Naive thymus-derived CD4-positive, alpha-beta T cell (primary cell): ENCODE measurements around the gene ADCY7. TPM values are rescaled to one million over a fixed set of nuclear protein-coding genes. Genes with fewer than 3 reads are reported as not detected.

Experiments used
- ATAC-seq: fragments of 150-1000 bp; cut with Tn5 transposase; 2 replicates; pipeline ENCODE4 v1.10.0; 2021; ENCODE audit warnings: mild to moderate bottlenecking, moderate library complexity
- CTCF ChIA-PET: fragments of 350-600 bp; sonication (Branson Sonifier 250); formaldehyde crosslinking; loops from one replicate; lab custom pipeline; 2021; ENCODE audit warnings: antibody characterized with exemption; lab: Charles Lee
- POLR2A ChIA-PET: fragments of 350-600 bp; sonication (Branson Sonifier 250); formaldehyde crosslinking; loops from one replicate; lab custom pipeline; 2021; ENCODE audit warnings: antibody characterized with exemption, inconsistent platforms; lab: Charles Lee
- DNase-seq, 9 donors: peaks; one replicate each; pipeline versions ENCODE4 v3.0.0 to v3.0.0-alpha.2; 2020 to 2022; ENCODE audit warnings: mixed read lengths in 1 of 9
- H3K27ac ChIP-seq: one replicate; pipeline ENCODE4 v1.7.0; 2013; ENCODE audit warnings: mild to moderate bottlenecking, low read depth, low read length, moderate library complexity
- H3K27me3 ChIP-seq, 2 donors: one replicate each; pipeline ENCODE4 v1.7.0; 2013; ENCODE audit warnings: low read length in 2 of 2, mild to moderate bottlenecking in 2 of 2, moderate library complexity in 2 of 2; ENCODE audit not compliant: control insufficient read depth in 2 of 2, insufficient read depth in 2 of 2
- H3K36me3 ChIP-seq, 3 experiments: 1 replicate in 2 of 3; 2 replicates in 1 of 3; pipeline ENCODE4 v1.7.0; 2013; ENCODE audit warnings: low read length in 3 of 3, mild to moderate bottlenecking in 3 of 3, moderate library complexity in 1 of 3; ENCODE audit not compliant: insufficient read depth in 3 of 3, control insufficient read depth in 2 of 3
- H3K4me1 ChIP-seq, 2 donors: one replicate each; pipeline ENCODE4 v1.7.0; 2013; ENCODE audit warnings: low read length in 2 of 2, mild to moderate bottlenecking in 2 of 2, moderate library complexity in 1 of 2; ENCODE audit not compliant: control insufficient read depth in 2 of 2, insufficient read depth in 2 of 2
- H3K4me3 ChIP-seq: 2 replicates; pipeline ENCODE4 v1.7.0; 2013; ENCODE audit warnings: mild to moderate bottlenecking, low read length
- H3K9me3 ChIP-seq, 3 experiments: 1 replicate in 2 of 3; 2 replicates in 1 of 3; pipeline ENCODE4 v1.7.0; 2013; ENCODE audit warnings: low read length in 3 of 3; ENCODE audit not compliant: control insufficient read depth in 2 of 3
- H3K27ac Mint-ChIP-seq, 9 donors: one replicate each; pipeline ENCODE4 v1.8.0; 2020 to 2022; ENCODE audit warnings: mixed read lengths in 9 of 9, mild to moderate bottlenecking in 8 of 9, moderate library complexity in 5 of 9, inconsistent platforms in 2 of 9
- H3K27me3 Mint-ChIP-seq, 5 donors: one replicate each; pipeline ENCODE4 v1.8.0; 2021 to 2022; ENCODE audit warnings: mixed read lengths in 5 of 5, mild to moderate bottlenecking in 1 of 5
- H3K36me3 Mint-ChIP-seq, 5 donors: one replicate each; pipeline ENCODE4 v1.8.0; 2020 to 2022; ENCODE audit warnings: mixed read lengths in 5 of 5, mild to moderate bottlenecking in 3 of 5, inconsistent platforms in 1 of 5
- H3K4me1 Mint-ChIP-seq, 7 donors: one replicate each; pipeline ENCODE4 v1.8.0; 2020 to 2022; ENCODE audit warnings: mixed read lengths in 7 of 7, mild to moderate bottlenecking in 3 of 7, inconsistent platforms in 1 of 7
- H3K4me3 Mint-ChIP-seq, 10 donors: one replicate each; pipeline ENCODE4 v1.8.0; 2020 to 2022; ENCODE audit warnings: mild to moderate bottlenecking in 10 of 10, mixed read lengths in 10 of 10, moderate library complexity in 6 of 10, inconsistent platforms in 2 of 10
- H3K9me3 Mint-ChIP-seq, 11 donors: one replicate each; pipeline ENCODE4 v1.8.0; 2020 to 2022; ENCODE audit warnings: mixed read lengths in 11 of 11, mild to moderate bottlenecking in 4 of 11, inconsistent platforms in 1 of 11, moderate library complexity in 1 of 11
- intact Hi-C, 2 donors: fragments of 100-400 bp; cut with micrococcal nuclease; formaldehyde crosslinking; loops; one replicate each; pipeline ENCODE4 v1.15.1; 2023
- polyA plus RNA-seq, 2 donors: library from polyadenylated mRNA; unstranded; fragments of 300-500 nt; fragmentation: Illumina TruSeq; gene quantifications; one replicate each; pipeline ENCODE4 v1.2.3, GENCODE V29; 2021
- total RNA-seq, 6 experiments: library from RNA in 5 of 6; stranded (reverse) in 5 of 6; gene quantifications; 1 replicate in 5 of 6; 2 replicates in 1 of 6; pipeline ENCODE4 v1.2.3 and lab custom pipeline; 2021 to 2026

The ADCY7 gene
- total and polyA plus RNA-seq, 7 experiments from 2014 or later, result 62.6 to 326 (median 207) TPM

DNA sequence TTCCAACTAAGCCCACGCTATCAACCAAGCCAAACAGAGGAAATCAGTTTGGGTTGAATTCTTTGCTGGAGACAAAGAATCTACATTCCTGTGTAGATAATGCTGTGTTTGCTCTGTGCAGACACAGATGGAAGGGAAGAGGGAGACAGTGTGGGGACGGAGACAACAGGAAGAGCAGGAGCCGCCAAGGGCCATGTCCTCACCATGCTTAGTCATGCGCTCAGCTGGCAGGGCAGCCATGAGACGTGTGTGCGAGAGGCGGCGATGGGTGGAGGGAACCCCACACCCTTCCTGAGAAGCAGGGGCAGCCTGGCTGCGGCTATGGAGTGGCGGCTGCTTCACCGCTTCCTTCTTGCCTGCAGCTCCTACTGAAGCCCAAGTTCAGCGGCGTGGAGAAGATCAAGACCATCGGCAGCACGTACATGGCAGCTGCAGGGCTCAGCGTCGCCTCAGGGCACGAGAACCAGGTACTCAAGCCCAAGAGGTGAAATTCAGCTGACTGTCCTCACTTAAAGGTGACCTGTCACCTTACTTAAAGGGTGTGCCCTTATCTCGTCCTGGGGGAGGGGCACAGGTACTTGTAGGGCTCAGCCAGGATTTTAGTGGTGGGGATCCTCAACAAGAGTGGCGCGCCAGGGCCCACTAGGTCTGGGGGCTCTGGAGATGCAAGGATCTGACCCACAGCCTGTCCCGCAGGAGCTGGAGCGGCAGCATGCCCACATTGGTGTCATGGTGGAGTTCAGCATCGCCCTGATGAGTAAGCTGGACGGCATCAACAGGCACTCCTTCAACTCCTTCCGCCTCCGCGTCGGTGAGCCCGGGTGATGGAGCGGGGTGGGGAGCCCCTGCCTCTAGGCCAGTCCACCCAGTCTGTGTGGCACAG, 47.5 kb downstream of the ADCY7 start:
- Mint-ChIP-seq H3K9me3 (no peaks in the 10 kb centered on the region), H3K4me3 (peak overlapping the region; percentile 6 to 72 (median 52)), H3K27me3 (no peaks in the 10 kb centered on the region), H3K27ac (peak overlapping the region; percentile 81 to 93 (median 89)), H3K4me1 (peaks cover 14 to 36% (median 25%) of the 10 kb centered on the region in 7 donors), H3K36me3 (peaks cover 0 to 49% (median 14%) of the 10 kb centered on the region in 5 donors)
- ATAC-seq (peak; percentile 88), DNase-seq (peak in 8 of 9 donors; percentile 25 to 48 (median 35))
- ChIA-PET CTCF (interaction anchor here (0.7 to 2.5 kb wide), 8 partner anchors 8 to 48 kb away, joined by 3 to 11 read pairs (median 4); no protein-coding TSS in a partner anchor), POLR2A (interaction anchor here (1.0 to 3.9 kb wide), 8 partner anchors 10 to 48 kb away, joined by 3 to 25 read pairs (median 8); partner anchors contain the start of gene ADCY7)
- Histone ChIP-seq H3K27me3 (no peaks in the 10 kb centered on the region), H3K9me3 (no peaks in the 10 kb centered on the region), H3K4me3 (no peak overlapping the region), H3K36me3 (peaks cover 18 to 99% (median 22%) of the 10 kb centered on the region in 3 experiments), H3K27ac (peak overlapping the region; percentile 43), H3K4me1 (no peaks in the 10 kb centered on the region)
- intact Hi-C loops, result loop anchor here (1.0 to 2.0 kb wide), 2 partner anchors 49 to 289 kb away; partner anchors contain the start of gene CNEP1R1 (in 1 of the 2)

DNA sequence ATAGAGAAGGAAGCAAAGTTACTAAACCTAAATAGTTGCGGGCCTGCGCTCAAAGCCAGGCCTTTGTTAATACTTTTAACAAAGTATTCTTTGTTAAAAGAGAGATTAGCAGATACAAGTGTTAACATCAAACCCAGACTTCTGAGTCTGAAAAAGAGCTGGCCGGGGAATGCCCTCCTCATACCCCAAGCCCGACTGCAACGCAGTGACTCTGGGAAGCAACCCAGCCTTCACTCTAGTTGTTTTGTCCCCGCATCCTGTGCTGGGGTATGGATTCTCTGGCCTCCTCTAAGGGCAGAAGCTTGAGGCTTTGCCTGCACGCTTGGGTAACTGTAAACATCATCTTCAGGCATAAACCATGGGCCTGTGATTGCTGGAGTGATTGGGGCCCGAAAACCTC, 48.3 kb downstream of the ADCY7 start:
- no peak for ATAC-seq
- no peaks in the 10 kb centered on the region for H3K9me3 Mint-ChIP-seq
- H3K27me3 ChIP-seq, result no peaks in the 10 kb centered on the region

DNA sequence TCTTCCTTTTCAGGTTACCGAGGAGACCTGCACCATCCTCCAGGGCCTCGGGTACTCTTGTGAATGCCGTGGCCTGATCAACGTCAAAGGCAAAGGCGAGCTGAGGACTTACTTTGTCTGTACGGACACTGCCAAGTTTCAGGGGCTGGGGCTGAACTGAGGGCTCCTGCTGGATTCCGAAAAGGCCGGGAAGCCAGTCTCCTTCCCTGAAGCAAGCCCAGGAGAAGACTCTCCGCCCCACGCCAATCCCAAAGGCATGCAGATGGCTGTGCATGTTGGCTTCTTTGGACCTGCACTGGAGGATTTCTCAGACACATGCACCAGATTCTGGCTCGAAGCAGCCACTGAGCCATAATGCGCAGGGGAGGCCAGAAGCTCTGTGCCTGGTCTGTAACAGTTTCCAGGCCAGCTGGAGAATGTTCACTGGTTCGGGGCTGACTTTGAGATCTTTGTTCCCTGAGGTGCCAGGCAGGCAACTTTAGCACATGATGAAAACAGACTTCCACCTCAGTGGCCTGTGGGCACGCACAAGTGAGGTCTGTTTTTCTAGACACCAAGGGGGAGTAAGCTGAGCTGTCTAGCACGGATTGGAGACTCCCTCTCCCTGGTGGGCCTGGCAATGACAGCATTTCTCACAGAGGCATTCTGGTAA, 49.1 kb downstream of the ADCY7 start:
- no peak overlapping the region for H3K4me3 Mint-ChIP-seq
- POLR2A ChIA-PET, result interaction anchor here (1.3 to 3.9 kb wide), 3 partner anchors 11 to 45 kb away, joined by 3 to 25 read pairs (median 8); no protein-coding TSS in a partner anchor

More for the DNA sequence above, 48.3 kb downstream of the ADCY7 start:
- H3K9me3 ChIP-seq, result no peaks in the 10 kb centered on the region
- H3K4me1 Mint-ChIP-seq, result peaks cover 13 to 39% (median 30%) of the 10 kb centered on the region in 7 donors
- peak overlapping the region; percentile 75 to 93 (median 88) for H3K27ac Mint-ChIP-seq
- H3K4me1 ChIP-seq, result no peaks in the 10 kb centered on the region
- peaks cover 0 to 48% (median 14%) of the 10 kb centered on the region in 5 donors for H3K36me3 Mint-ChIP-seq
- H3K36me3 ChIP-seq, result peaks cover 19 to 98% (median 28%) of the 10 kb centered on the region in 3 experiments
- DNase-seq, result no peak
- H3K27me3 Mint-ChIP-seq, result no peaks in the 10 kb centered on the region
- no peak overlapping the region for H3K4me3 ChIP-seq
- CTCF ChIA-PET, result interaction anchor here (0.6 to 2.5 kb wide), 4 partner anchors 9 to 98 kb away, joined by 3 to 11 read pairs (median 4); no protein-coding TSS in a partner anchor
- POLR2A ChIA-PET, result interaction anchor here (1.8 to 3.9 kb wide), 3 partner anchors 12 to 47 kb away, joined by 8 to 25 read pairs (median 8); no protein-coding TSS in a partner anchor
- H3K27ac ChIP-seq, result no peak overlapping the region
- intact Hi-C loops, result no loop called here
- H3K4me3 Mint-ChIP-seq, result peak overlapping the region in 1 of 10 donors; percentile 20

DNA sequence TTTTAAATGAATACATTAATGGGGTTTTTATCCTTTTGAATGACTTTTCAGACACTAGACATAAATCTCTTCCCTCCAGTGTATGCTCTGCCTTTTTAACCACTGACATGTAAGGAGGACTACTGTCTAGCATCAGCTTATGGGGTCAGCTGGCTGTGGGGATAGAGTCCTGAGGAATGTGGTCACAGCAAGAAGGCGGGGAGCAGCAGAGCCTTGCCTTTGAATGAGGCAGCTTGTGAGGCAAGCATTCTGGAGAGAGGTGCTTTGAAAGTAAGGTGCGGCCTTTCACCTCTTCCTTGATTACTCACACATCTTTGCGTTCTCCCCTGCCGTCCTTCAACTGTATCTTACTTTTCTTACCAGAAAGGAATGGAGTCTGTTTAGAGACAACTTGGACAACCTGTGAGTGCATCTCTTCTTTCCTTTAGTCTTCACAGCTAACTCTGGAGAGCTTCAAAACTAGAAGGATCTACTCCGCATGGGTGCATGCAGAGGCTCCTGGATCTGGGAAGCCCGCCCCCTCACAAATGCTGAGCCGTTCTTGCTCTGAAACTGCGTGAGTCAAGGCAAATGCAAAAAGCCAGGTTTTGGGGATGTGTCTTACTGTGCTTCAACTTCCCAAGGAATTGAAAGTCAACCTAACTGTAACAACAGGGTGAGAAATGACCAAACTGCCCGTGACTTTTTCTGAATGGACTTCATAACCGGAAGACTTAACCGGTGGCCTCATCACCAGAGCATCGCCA, 49.9 kb downstream of the ADCY7 start:
- POLR2A ChIA-PET, result interaction anchor here (1.3 to 3.9 kb wide), 3 partner anchors 11 to 46 kb away, joined by 3 to 25 read pairs (median 8); no protein-coding TSS in a partner anchor
- Mint-ChIP-seq H3K27ac (peak overlapping the region in 8 of 9 donors; percentile 29 to 91 (median 70)), H3K4me3 (no peak overlapping the region)

More for the DNA sequence above, 49.1 kb downstream of the ADCY7 start:
- Histone ChIP-seq H3K9me3 (no peaks in the 10 kb centered on the region), H3K27ac (peak overlapping the region; percentile 15), H3K4me3 (no peak overlapping the region), H3K36me3 (peaks cover 26 to 98% (median 31%) of the 10 kb centered on the region in 3 experiments), H3K4me1 (no peaks in the 10 kb centered on the region), H3K27me3 (no peaks in the 10 kb centered on the region)
- DNase-seq (peak in 1 of 9 donors; percentile 5), ATAC-seq (no peak)
- CTCF ChIA-PET, result interaction anchor here (0.9 to 1.8 kb wide), 4 partner anchors 8 to 491 kb away, joined by 3 to 6 read pairs (median 4); no protein-coding TSS in a partner anchor
- Mint-ChIP-seq H3K27ac (peak overlapping the region in 8 of 9 donors; percentile 54 to 91 (median 82)), H3K27me3 (no peaks in the 10 kb centered on the region), H3K4me1 (peaks cover 6 to 31% (median 30%) of the 10 kb centered on the region in 7 donors), H3K9me3 (no peaks in the 10 kb centered on the region), H3K36me3 (peaks cover 0 to 45% (median 11%) of the 10 kb centered on the region in 5 donors)
- intact Hi-C loops, result no loop called here

GRCh38 chr16:50316848-50317630, 50.7 kb downstream of the ADCY7 start:
- Histone ChIP-seq H3K27me3 (no peaks in the 10 kb centered on the region), H3K36me3 (peaks cover 28 to 93% (median 33%) of the 10 kb centered on the region in 3 experiments), H3K4me3 (no peak overlapping the region), H3K27ac (no peak overlapping the region), H3K9me3 (no peaks in the 10 kb centered on the region), H3K4me1 (no peaks in the 10 kb centered on the region)
- Mint-ChIP-seq H3K4me3 (no peak overlapping the region), H3K36me3 (peaks cover 0 to 57% (median 15%) of the 10 kb centered on the region in 5 donors), H3K27ac (peak overlapping the region in 8 of 9 donors; percentile 29 to 89 (median 70)), H3K4me1 (peaks cover 6 to 31% (median 27%) of the 10 kb centered on the region in 7 donors), H3K9me3 (no peaks in the 10 kb centered on the region), H3K27me3 (no peaks in the 10 kb centered on the region)
- DNase-seq (no peak), ATAC-seq (no peak)
- CTCF ChIA-PET, result interaction anchor here (1.0 to 1.8 kb wide), 3 partner anchors 10 to 490 kb away, joined by 3 to 6 read pairs (median 5); no protein-coding TSS in a partner anchor
- intact Hi-C loops, result no loop called here
- POLR2A ChIA-PET, result interaction anchor here (1.3 kb wide), 1 partner anchor 47 kb away, joined by 3 read pairs; no protein-coding TSS in a partner anchor

More for the DNA sequence above, 49.9 kb downstream of the ADCY7 start:
- H3K4me1 Mint-ChIP-seq, result peaks cover 6 to 32% (median 30%) of the 10 kb centered on the region in 7 donors
- peaks cover 28 to 96% (median 31%) of the 10 kb centered on the region in 3 experiments for H3K36me3 ChIP-seq
- no peaks in the 10 kb centered on the region for H3K27me3 Mint-ChIP-seq
- no peak for ATAC-seq
- no peak overlapping the region for H3K27ac ChIP-seq
- H3K36me3 Mint-ChIP-seq, result peaks cover 0 to 51% (median 10%) of the 10 kb centered on the region in 5 donors
- H3K4me1 ChIP-seq, result no peaks in the 10 kb centered on the region
- CTCF ChIA-PET, result interaction anchor here (0.6 to 1.8 kb wide), 5 partner anchors 11 to 490 kb away, joined by 3 to 6 read pairs (median 3); no protein-coding TSS in a partner anchor
- intact Hi-C loops, result no loop called here
- DNase-seq, result peak in 1 of 9 donors; percentile 2
- H3K9me3 Mint-ChIP-seq, result no peaks in the 10 kb centered on the region
- H3K9me3 ChIP-seq, result no peaks in the 10 kb centered on the region
- no peak overlapping the region for H3K4me3 ChIP-seq
- H3K27me3 ChIP-seq, result no peaks in the 10 kb centered on the region
